Eye (tissue), 1 donor: Measurements from ENCODE around the gene MLANA.
A peak's percentile ranks its signal among the peaks of the same experiment; 100 is the strongest.

ENCODE experiments used
- DNase-seq: peaks from one replicate; pipeline ENCODE4 v3.0.0-alpha.2; 2015

MLANA gene, protein sequence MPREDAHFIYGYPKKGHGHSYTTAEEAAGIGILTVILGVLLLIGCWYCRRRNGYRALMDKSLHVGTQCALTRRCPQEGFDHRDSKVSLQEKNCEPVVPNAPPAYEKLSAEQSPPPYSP

DNA sequence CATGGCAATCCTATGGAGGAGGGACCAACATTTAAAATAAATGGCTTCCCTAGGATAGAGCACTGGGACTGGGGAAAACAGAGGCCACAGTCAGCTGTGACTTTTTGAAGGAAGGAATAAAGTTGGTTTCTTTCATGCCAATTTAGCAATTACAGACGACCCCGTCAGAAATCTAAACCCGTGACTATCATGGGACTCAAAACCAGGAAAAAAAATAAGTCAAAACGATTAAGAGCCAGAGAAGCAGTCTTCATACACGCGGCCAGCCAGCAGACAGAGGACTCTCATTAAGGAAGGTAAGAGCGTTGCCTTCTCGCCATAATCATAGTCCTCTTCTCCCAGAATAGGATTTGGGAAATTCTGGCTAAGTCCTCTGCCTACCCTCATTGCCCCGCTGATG, at the start of gene MLANA:
Gene MLANA (plus strand): TSS at position 249 of the 400 bp plus-strand sequence. CDS start 1,586 bp downstream, outside the sequence.
- no peak for DNase-seq

DNA sequence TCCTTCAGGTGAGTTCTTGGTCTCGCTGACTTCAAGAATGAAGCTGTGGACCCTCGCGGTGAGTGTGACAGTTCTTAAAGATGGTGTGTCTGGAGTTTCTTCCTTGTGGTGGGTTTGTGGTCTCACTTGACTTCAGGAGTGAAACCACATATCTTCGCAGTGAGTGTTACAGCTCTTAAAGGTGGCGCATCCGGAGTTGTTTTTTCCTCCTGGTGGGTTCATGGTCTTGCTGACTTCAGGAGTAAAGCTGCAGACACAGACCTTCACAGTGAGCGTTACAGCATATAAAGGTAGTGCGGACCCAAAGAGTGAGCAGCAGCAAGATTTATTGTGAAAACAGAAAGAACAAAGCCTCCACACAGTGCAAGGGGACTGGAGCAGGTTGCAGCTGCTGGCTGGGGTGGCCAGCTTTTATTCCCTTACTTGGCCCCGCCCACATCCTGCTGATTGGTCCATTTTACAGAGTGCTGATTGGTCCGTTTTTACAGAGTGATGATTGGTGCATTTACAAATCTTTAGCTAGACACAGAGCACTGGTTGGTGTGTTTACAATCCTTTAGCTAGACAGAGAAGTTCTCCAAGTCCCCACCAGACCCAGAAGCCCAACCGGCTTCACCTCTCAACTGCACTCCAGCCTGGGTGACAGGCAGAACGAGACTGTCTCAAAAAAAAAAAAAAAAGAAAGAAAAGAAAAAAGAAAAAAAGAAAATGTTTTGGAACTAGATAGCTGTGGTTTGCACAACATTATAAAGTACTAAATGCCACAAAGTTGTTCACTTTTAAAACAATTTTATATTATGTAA, 48.7 kb upstream of the MLANA start:
- no peak for DNase-seq

DNA sequence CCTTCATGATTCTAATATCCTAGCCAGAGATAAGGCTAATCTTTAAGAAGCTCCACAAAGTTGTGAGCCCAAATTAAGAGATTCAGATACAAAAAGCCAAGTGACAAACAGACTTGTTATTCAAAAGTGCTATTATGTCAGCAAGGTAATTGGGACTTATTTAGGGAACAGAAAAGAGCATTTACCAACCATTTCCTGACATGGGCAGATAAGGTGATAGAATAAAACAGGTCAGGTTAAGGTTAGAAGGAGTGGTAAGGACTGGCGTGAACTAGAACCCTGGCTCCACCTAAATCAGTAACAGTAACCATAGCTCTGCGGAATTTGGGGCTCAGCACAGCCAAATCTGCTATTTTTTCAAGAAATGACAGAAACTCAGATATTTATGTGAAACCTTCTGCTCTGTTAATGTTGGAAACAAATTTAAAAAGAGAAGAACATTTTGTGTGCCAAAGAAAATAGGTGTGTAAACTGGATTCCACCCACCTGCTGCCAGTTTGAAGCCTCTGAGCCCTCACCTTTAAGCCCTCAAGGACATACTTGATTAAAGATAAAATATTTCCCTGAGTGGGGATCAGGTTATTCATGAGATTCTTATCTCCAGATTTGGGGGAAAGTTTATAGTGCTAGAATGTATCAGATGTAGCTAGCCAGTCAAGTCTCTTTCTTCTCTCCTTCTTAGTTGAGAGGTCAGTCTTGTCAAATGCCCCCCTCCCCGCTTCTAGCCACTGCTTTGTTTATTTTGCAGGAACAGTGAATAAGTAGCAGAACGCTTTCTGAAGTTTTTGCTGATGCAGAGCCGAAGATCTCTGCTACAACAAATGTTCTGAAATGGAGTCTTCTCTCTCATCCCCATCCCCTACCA, 47.5 kb upstream of the MLANA start:
- DNase-seq = no peak

DNA sequence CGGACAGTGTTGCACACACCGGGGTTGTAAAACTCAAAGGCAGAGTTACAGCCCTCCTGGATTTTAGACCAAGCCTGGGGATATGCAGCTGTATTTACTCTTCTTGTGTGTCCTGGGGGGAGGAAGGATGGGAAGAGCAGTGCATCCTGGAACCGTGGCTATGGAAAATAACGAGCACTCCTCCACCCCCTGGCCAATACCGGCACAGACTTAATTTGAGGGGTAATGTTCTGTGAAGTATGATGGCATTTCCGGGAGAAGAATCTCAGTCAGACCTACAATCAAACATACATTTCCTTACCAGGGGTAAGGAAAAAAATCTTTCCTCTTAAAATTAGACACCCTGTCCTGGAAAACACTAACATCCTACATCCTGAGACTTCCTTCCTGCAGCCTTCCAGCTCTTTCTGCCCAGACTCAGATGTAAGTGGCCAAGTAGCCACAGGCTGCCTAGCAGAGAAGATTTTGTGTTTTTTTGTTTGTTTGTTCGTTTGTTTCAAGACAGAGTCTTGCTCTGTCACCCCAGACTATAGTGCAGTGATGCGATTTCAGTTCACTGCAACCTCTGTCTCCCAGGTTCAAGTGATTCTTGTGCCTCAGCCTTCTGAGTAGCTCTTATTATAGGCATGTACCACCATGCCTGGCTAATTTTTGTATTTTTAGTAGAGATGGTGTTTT, 46.8 kb upstream of the MLANA start:
- peak; percentile 50 for DNase-seq

DNA sequence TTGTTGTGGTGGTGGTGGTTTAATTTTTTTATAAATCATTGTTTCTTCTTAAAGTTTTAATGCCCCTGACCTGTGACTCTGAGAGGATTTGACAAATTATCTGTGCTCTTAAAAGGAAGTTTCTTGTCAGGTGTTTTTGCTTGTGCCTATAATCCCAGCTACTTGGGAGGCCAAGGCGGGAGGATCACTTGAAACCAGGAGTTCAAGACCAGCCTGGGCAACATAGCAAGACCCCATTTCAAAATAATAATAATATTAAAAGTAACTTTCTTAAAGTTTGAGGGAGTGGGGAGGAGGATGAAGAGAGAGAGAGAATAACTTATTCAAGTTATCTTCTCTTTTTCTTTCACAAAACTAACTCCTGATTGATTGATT, 45.5 kb upstream of the MLANA start:
- no peak for DNase-seq

DNA sequence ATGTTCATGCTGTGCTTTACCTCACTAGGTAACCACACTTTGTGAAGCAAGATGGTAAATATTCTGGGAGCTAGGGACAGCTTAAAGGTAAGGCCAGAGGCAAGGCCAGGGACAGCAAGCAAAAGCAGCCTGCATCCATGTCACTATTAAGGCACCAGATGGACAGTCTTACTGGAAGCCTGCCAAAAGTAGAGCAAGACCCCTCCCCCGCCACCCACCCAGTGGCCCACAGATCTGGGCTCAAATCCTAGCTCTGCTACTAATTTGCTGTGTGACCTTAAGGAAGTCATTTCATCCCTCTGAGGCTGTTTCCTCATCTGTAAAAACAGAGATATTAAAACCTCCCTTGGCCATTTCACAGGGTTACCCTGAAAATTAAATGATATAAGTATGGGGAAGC, 44.6 kb upstream of the MLANA start:
- no peak for DNase-seq

DNA sequence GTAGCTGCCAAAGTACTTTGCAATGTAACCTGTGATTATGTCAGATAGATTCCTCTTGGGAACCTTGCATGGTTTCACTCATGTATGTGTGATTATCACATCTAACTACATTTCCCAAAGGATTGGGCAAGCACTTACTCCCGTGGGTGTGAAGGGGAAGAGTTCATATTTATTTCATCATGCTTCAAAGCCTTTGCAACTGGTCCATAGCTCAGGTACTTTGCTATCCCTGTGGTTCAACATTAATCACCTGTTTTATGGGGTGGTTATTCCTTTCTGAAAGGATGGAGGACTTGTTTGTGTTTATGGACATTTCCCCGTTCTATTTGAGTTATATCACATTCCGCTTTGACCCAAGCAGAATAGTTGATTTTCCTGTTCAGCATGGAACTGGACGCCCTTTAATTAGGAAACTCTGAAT, 44.2 kb upstream of the MLANA start:
- DNase-seq = no peak

DNA sequence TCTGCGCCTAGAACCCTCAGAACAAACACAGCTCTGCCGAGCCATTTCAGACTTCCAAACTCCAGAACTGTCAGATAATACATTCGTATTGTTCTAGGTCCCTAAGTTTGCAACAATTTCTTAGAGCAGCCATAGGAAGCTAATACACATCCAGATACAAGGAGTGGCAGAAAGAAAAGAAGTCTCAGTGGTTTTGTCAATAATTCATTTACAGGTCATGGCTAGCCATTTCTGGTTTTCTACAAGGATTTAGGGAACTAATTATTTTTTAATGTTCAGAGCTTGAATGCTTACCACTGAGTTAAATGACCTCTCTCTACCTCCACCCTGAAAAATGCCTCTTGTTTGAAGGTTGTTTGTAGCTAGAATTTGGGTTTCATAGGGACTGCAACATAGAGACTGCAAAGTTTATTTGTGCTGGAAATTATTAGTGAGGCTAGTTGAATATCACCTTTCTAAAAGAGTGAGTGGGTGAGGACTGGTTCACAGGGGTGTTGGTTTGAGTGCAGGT, 42.3 kb upstream of the MLANA start:
- DNase-seq = no peak

DNA sequence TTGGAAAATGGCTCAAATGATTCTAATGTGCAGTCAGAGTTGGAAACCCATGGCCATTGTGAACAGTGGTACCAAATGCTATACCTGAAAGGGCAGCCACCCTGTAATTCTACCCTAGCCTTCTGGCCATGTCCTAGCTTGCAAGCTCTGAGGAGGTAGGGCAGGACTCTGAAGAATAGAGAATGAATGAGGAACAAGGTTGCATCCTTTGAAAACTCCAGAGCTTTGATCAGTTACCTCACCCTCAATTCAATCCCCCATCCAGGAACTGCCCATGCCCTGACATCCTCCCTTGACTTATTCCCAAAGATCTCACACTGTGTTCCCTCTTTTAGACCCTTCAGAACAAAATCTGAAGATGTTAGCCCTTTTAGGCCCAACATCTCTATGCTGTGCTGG, 40.0 kb upstream of the MLANA start:
- DNase-seq = no peak

DNA sequence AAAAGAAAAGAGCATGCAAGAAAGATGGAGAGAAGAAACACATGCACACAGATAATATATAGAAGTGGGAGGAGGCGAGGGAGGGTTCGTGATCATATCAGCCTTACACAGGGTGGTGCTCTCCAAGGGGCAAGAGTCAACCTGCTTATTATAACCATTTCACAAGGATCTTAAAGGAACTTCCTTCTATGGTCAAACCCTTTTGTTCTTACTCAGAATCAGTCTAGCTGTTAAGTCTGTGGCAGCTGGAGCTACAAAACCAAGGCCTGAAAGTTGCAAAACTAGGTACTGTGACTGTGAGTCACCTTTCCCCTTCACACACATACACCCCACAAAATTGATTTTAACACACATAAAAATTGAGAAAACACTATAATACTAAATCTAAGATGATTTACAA, 39.2 kb upstream of the MLANA start:
- DNase-seq = no peak

DNA sequence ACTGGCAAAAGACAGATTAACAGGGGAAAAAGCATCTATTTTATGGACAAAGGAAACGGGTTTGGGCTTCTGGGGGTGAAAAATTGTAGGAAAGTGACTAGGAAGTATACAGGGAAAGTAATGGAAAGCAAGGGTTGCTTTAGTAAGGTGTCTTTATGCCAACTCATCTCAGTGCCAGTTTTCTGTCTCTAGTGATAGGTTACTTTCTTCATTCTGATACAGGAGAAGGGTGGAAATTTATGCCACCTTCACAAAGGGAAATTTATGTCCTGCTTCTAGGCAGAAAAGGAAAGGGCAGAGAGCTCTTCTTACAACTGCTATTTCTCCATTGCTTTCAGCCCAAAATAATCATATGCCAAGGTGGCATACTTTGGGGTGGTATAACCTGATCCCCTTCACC, 37.7 kb upstream of the MLANA start:
- no peak for DNase-seq

DNA sequence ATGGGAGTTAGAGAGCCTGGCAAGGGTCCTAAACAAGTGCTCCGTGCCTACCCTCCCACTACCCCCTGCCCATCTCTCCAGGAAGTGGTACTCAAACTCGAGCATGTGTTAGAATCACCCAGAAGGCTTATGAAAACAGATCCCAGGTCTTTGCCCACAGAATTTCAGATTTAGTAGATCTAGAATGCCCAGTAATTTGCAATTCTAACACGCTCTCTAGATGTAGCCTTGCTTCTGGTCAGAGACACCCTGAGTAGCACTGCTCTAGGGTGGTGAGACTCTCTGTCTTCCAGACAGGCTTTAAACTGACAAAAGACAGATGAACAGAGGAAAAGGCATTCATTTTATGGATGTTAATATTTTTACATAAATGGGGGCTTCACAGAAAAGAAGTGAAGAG, 37.1 kb upstream of the MLANA start:
- DNase-seq = no peak

DNA sequence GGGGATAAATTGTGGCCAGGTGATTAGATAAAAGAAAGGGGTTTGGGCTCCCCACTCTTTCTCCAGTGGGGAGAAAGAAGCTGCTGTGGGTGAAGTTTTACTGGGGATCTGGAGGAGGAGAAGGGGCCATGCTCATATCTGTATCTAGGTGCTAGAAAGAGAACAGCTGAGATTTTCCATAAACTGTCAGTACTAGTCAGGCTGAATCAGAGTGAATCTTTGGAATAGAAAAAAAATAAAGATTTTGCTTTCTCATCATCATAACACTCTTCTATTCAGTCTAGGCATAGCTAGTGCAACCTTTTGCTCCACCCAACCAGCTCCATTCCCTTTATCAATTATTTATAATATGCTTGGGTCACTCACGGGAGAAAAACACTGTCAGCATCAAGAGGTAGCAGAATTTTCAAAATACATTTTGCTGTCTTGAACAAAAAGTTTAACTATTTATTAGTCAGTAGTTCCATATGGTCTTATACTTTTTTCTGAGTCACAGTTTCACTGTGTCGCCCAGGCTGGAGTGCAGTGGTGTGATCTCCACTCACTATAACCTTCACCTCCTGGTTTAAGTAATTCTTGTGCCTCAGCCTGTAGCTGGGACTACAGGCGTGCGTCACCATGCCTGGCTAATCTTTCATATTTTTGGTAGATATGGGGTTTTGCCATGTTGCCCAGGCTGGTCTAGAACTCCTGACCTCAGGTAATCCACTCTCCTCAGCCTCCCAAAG, 36.5 kb upstream of the MLANA start:
- no peak for DNase-seq

DNA sequence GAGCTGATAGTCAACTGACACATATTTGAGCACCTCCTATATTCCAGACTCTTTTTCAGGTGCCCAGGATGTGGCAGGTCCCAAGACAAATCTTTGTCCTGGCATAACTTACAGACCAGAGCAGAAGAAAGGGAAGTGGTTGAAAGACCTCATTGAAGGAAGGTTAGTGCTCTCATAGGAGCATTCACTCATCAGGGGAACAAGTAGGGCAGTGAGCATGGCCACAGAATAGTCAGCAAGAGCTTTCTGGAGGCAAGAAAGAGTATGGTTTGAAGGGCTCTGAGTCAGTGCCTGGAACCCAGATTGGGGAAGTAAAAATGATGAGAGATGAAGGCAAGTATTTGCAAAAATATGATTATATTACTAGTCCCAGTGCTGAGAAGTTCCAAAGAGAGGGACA, 32.8 kb upstream of the MLANA start:
- DNase-seq = no peak

DNA sequence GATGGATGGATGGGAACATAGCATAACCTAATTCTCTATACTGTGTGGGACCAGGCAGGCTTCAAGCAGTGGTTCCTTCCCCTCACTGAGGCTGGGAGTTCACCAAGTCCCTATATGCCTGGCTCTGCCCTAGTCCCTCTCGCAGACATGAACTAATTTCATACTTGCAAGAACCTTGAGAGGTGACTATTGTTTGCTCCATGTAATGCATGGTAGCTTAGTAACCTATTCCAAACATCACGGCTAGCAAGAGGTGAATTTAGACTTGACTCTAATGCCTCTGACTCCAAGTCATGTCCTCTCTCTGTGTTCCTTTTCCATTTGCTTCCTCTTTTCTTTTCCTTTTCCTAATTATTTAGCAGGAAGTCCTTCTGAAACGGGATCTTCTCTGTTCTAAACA, 31.9 kb upstream of the MLANA start:
- DNase-seq = no peak

DNA sequence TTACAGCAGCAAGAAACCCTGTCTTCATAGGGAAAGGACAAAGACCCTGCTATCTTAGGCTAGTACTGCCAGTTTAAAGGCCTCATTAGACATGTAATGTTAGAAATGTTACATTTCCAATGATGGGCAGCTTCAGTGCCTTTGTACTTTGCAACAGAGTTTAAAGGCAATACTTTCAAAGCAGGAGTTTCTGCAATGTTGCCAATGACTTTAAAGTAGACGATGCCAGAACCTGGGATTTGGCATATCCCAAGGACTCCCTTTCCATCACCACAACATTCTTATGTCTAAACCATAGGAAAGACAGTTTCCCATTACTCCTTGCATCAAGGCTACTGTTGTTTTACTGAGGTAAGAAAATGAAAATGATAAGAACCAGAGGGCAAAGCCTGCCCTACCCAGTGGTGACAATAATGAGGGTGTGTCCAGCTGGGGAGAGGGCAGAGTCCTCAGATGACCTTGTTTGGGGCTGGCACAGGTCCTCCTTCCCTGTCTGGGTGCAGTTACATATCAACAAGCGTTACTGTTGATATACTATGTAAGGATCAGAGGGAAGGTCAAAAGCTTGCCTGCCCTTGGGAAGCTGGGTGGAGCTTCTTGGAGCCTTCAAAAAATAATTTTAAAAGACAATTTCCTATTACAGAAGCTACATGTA, 27.5 kb upstream of the MLANA start:
- DNase-seq = no peak

DNA sequence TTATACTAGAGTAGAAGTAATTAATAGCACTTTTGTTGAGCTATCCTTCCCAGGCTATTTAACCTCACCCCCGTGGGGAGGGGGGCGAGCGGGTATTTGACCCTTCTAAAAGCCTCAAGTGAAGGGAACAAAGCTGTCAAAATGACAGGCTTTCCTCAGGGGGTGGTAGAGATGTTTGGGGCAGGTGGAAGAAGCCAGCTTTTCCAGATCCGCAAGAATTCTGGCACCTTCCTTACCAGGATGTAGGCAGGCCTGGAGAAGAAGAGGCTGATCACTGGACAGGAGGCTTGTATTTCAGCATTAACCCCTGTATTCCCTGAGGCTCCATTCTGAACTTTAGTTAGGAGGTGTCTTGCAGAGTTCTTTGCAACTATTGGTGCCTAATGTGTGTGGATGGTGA, 26.2 kb upstream of the MLANA start:
- DNase-seq = no peak

DNA sequence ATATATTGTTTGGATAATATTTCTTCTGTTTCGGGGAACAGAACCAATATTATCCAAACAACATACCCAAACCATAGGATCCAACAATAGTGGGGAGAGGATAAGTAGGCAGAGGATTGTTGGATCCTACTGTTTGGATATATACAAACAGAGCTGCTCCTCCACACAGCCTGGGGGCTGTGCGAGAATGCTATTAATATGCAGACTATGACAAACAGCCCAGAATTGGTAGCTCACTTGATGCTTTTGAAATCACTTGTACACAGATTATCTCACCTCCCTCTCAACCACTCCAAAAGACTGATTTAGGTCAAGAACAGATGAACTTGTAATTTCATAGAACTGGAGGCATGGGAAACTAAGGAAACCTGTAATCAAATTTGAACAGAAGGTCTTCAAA, 24.4 kb upstream of the MLANA start:
- DNase-seq = no peak

DNA sequence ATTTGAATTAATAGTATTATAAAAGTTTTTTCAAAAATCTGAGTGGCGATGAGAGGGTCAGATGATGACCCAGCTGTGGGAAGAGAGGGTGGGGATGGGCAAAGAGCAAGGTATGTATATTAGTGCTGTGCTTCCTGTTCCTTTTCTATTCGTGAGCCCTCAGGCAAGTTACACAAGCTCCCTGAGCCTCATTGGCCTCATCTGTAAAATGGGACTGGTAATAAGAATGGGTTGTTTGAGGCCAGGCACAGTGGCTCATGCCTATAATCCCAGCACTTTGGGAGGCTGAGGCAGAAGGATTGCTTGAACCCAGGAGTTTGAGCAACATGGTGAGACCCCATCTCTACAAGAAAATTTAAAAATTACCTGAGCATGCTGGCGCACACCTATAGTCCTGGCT, 24.0 kb upstream of the MLANA start:
- DNase-seq = no peak

DNA sequence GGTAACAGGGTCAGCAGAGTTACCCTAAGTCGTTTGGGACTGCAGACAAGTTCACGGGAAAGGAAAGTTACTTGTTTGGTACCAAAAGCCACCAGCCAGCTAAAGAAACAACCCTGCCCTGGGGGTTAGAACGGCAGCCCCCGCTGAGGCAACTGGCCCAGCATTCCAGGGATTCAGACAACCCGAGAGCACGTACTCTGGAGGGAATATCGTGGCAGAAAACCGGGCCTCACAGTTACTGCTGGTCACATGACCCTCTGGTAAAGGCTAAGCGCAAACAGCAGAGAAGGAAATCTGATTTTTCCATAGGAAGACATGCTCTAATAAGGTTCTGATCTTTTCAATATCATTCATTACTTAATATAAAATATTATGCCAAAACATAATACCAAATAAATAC, 22.5 kb upstream of the MLANA start:
- no peak for DNase-seq

DNA sequence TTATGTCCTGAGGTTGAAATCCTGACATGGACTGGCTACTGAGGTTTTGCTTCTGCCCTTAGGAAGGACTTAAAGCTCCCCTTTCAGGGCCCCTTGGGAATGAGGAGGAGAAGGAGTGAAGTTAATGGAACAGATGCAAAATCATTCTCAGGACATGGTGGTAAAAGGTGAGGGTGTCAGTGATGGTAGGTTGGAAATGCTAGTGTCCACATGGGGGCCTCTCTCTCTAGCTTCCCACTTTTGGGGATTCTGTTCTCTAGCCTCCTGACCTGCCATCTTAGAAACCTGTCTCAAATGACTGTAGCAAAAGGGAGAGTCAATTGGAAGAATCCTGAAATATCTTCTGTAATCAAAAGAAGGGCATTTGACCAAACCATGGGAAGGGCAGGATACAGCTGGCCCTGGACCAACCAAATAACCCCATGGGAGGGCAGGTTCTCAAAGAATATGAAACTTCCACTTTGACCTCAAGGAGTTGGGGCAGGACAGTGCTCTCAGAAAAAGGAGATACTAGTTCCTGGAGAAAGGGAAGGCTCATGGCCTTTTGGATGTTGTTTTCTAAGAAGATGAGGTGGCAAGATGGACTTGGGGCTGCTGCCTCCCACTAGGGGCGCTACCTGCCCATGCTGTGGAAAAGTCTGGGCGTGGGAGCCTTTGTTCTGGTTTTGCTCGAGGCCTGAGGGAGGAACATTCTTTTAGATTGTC, 21.2 kb upstream of the MLANA start:
- DNase-seq = no peak

DNA sequence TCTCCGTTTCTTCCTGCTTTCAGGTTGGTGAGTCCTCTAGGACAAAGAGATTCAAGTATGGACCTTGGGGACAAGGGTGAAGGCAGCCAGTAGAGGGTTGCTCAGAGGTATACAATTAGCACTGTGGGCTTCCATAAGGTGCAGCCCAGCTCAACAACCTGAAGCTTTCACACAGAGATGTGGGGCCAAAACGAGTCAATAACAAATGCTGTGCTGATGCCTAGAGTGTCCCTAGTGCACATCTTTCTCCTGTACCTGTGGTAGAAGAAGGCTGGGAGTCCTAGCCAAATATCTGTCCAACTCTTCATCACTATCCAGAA, 20.7 kb upstream of the MLANA start:
- DNase-seq = no peak
